ENCODE data around the gene RNF144A. TPM values are rescaled to one million over a fixed set of nuclear protein-coding genes. Genes with fewer than 3 reads are reported as not detected.

Gene RNF144A
- total and polyA plus RNA-seq, 2 donors (not counting 3 experiments of a cell fraction or from before 2014, with no cell fraction given) = 9.7 to 28.8 TPM

DNA sequence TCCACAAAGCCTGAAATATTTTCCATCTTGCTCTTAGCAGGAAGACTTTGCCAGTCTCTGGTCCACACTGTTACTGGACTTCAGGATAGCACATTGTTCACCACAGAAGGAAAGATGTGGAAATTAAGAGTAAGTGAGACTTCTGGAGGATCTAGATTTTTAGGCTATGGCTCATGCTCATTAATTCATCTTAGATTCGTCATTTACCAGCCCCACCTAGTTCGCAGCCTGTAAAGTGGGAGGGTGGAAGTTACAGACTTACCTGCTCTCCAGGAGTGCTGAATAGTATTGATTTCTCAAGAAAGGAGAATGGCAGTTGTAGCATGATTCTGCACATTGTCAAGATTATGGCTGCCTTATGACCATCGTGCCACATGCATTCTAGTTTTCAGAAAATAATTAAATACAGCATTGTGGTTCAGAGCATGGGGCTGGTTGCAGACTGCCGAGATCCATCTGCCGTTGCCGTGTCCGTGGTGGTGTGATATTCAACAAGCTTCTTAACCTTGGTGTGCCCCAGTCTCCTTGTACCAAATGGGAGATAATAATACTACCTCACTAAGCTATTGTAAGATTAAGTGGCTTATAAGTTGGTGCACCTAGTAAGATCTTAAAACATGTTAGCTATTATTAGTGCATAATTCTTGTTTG is 56.8 kb downstream of the RNF144A start:
- Histone ChIP-seq H3K9ac (replicated peaks; ENCODE audit: extremely low read depth, insufficient read depth, low read length) (no peak overlapping the region), H4K20me1 (replicated peaks; ENCODE audit: control insufficient read depth, extremely low read depth, insufficient read depth, low read length) (no peaks in the 10 kb centered on the region)

More for the DNA sequence above, 56.8 kb downstream of the RNF144A start:
- no peaks in the 10 kb centered on the region for H3K27me3 ChIP-seq (ENCODE audit: control insufficient read depth in 2 of 2, insufficient read depth in 2 of 2, low read length in 2 of 2)
- no peak overlapping the region for H2AFZ ChIP-seq (ENCODE audit: low read depth, low read length)
- H3K36me3 ChIP-seq (ENCODE audit: control insufficient read depth in 2 of 2, extremely low read depth in 1 of 2, insufficient read depth in 2 of 2, low read length in 2 of 2) = no peaks in the 10 kb centered on the region
- peaks cover 19% of the 10 kb centered on the region for H3K4me1 ChIP-seq (ENCODE audit: control insufficient read depth, extremely low read depth, insufficient read depth, low read length)
- H3K9me3 ChIP-seq (replicated peaks; ENCODE audit: control insufficient read depth, insufficient read depth, low read length) = no peaks in the 10 kb centered on the region
- H3K79me2 ChIP-seq (ENCODE audit: control insufficient read depth, insufficient read depth, low read length) = no peaks in the 10 kb centered on the region
- no TSS peak for BruUV-seq (replicated peaks)
- FAIRE-seq = peak; percentile 37
- no peaks in the 10 kb centered on the region for H3K9me1 ChIP-seq (replicated peaks; ENCODE audit: control insufficient read depth, extremely low read depth, insufficient read depth, low read length)
- H3K27ac ChIP-seq (ENCODE audit: insufficient read depth, low read depth, low read length) = no peak overlapping the region
- dilution Hi-C loops (cut with MboI; ENCODE audit: extremely low pct_ligation_motif_present, low sequenced_read_pairs) = no loop called here
- H3K4me3 ChIP-seq (replicated peaks in 1 of 3; ENCODE audit: insufficient read depth in 1 of 3, low read depth in 1 of 3, low read length in 3 of 3) = no peak overlapping the region
- intact Hi-C loops (cut with micrococcal nuclease) = no loop called here
- ChIA-PET CTCF (interaction anchor here (0.6 to 1.0 kb wide), 2 partner anchors 26 to 28 kb away, joined by 3 read pairs; no protein-coding TSS in a partner anchor), POLR2A (no interaction called here)
- TF ChIP-seq FOS (IDR thresholded peaks at IDR 0.05; ENCODE audit: borderline replicate concordance, insufficient read depth, low read length) (no peak), CTCF (IDR thresholded peaks at IDR 0.05; ENCODE audit: extremely low read depth in 1 of 2, insufficient read depth in 1 of 2, low read depth in 1 of 2, low read length in 2 of 2) (no peak), MYC (IDR thresholded peaks at IDR 0.05; ENCODE audit: low read depth, low read length) (no peak), EZH2 (IDR thresholded peaks at IDR 0.05; ENCODE audit: borderline replicate concordance, low read depth, low read length, severe bottlenecking) (no peak), JUN (IDR thresholded peaks at IDR 0.05; ENCODE audit: borderline replicate concordance, insufficient read depth, insufficient read length, low read depth) (no peak)
- DNase-seq (ENCODE audit: low read depth, low spot score) = no peak
- no peak overlapping the region for H3K4me2 ChIP-seq (ENCODE audit: insufficient read depth, low read length)

All from endothelial cell of umbilical vein (primary cell).